HCT116 (cell line): ENCODE data around the gene KRT15. TPM values are rescaled to one million over a fixed set of nuclear protein-coding genes. Genes with fewer than 3 reads are reported as not detected.

ENCODE experiments used
- ATAC-seq: fragments of 200-7000 bp; cut with Tn5 transposase; 2 replicates; pipeline ENCODE4 v1.9.1; 2020; ENCODE audit warnings: mild to moderate bottlenecking, moderate library complexity
- BruUV-seq: library from RNA; stranded (reverse); fragments of 400-500 nt; replicated peaks from 2 replicates; lab custom pipeline; 2021; lab: Mats Ljungman, UMichigan
- CTCF ChIA-PET: fragments of 300-600 bp; sonication (Branson Sonifier 250); formaldehyde crosslinking; loops from one replicate; lab custom pipeline; 2021; ENCODE audit warnings: antibody characterized with exemption; lab: Charles Lee
- POLR2A ChIA-PET: fragments of 300-600, 350-600 bp; sonication (Branson Sonifier 250); formaldehyde crosslinking; loops from one replicate; lab custom pipeline; 2021; ENCODE audit warnings: antibody characterized with exemption; lab: Charles Lee
- RAD21 ChIA-PET, 2 experiments: fragments of 300-600 bp; sonication (Branson Sonifier 250); formaldehyde crosslinking; loops; one replicate each; lab custom pipeline; 2023; ENCODE audit warnings: low total read pairs in 2 of 2; ENCODE audit not compliant: uncharacterized antibody in 2 of 2, unreplicated experiment in 2 of 2, low non-redundant PET in 1 of 2; lab: Charles Lee
- DNase-seq: peaks from one replicate; pipeline ENCODE4 v3.0.0-alpha.2; 2010; ENCODE audit warnings: low read depth, low spot score
- H2AFZ ChIP-seq: fragments of 200-600 bp; shearing (Covaris generic), sonication (generic); 2 replicates; pipeline ENCODE4 v1.6.1; 2017; ENCODE audit warnings: low read depth, mixed run types, mixed read lengths, antibody characterized with exemption, low read length; ENCODE audit not compliant: poor library complexity, severe bottlenecking
- H3K27ac ChIP-seq: 2 replicates; pipeline ENCODE4 v1.5.1; 2012; ENCODE audit warnings: low read depth, low read length
- H3K27me3 ChIP-seq: fragments of 200-600 bp; sonication (generic); 2 replicates; pipeline ENCODE4 v1.6.1; 2016; ENCODE audit warnings: mixed run types, low read length, mixed read lengths; ENCODE audit not compliant: insufficient read depth
- H3K36me3 ChIP-seq, 2 experiments: fragments of 200-500 bp in 1 of 2; fragments of 200-600 bp in 1 of 2; sonication (Bioruptor generic) in 1 of 2; sonication (generic) in 1 of 2; 2 replicates each; pipeline versions ENCODE4 v1.5.1 to v1.6.1; 2014 to 2016; ENCODE audit warnings: low read length in 2 of 2, inconsistent platforms in 1 of 2, mixed read lengths in 1 of 2, mixed run types in 1 of 2; ENCODE audit not compliant: insufficient read depth in 2 of 2, control insufficient read depth in 1 of 2
- H3K4me1 ChIP-seq, 2 experiments: fragments of 200-600 bp in 1 of 2; sonication (generic) in 1 of 2; 2 replicates each; pipeline versions ENCODE4 v1.5.1 to v1.6.1; 2012 to 2017; ENCODE audit warnings: low read length in 2 of 2, inconsistent platforms in 1 of 2, mild to moderate bottlenecking in 1 of 2, mixed read lengths in 1 of 2, mixed run types in 1 of 2, moderate library complexity in 1 of 2; ENCODE audit not compliant: insufficient read depth in 2 of 2, control insufficient read depth in 1 of 2
- H3K4me2 ChIP-seq: fragments of 200-600 bp; sonication (generic); 2 replicates; pipeline ENCODE4 v1.6.1; 2017; ENCODE audit warnings: mixed run types, low read length, mixed read lengths
- H3K4me3 ChIP-seq, 2 experiments: fragments of 200-600 bp in 1 of 2; sonication (generic) in 1 of 2; replicated peaks in 1 of 2; 2 replicates each; pipeline ENCODE4 v1.5.1; 2011 to 2016; ENCODE audit warnings: low read length in 2 of 2, control low read depth in 1 of 2, low read depth in 1 of 2, mild to moderate bottlenecking in 1 of 2, mixed read lengths in 1 of 2, mixed run types in 1 of 2
- H3K79me2 ChIP-seq: fragments of 200-600 bp; sonication (generic); 2 replicates; pipeline ENCODE4 v1.6.1; 2017; ENCODE audit warnings: mild to moderate bottlenecking, mixed run types, low read length, moderate library complexity, mixed read lengths; ENCODE audit not compliant: insufficient read depth
- H3K9ac ChIP-seq: fragments of 200-600 bp; sonication (generic); 2 replicates; pipeline ENCODE4 v1.6.1; 2016; ENCODE audit warnings: low read length, mixed read lengths
- H3K9me2 ChIP-seq: fragments of 200-600 bp; sonication (generic), shearing (Covaris generic); 2 replicates; pipeline ENCODE4 v1.6.1; 2017; ENCODE audit warnings: mixed run types, mild to moderate bottlenecking, moderate library complexity; ENCODE audit not compliant: insufficient read depth
- H3K9me3 ChIP-seq, 2 experiments: fragments of 200-500 bp in 1 of 2; fragments of 200-600 bp in 1 of 2; sonication (Bioruptor generic) in 1 of 2; sonication (generic) in 1 of 2; 2 replicates each; pipeline ENCODE4 v1.6.1; 2014 to 2017; ENCODE audit warnings: low read length in 2 of 2, mixed read lengths in 2 of 2, inconsistent platforms in 1 of 2, low read depth in 1 of 2, mild to moderate bottlenecking in 1 of 2, mixed run types in 1 of 2, moderate library complexity in 1 of 2; ENCODE audit not compliant: control insufficient read depth in 1 of 2, insufficient read depth in 1 of 2
- H4K20me1 ChIP-seq: fragments of 200-600 bp; sonication (generic), shearing (Covaris generic); 2 replicates; pipeline ENCODE4 v1.6.1; 2017; ENCODE audit warnings: mixed run types, mild to moderate bottlenecking, moderate library complexity; ENCODE audit not compliant: insufficient read depth
- CBX3 ChIP-seq: IDR thresholded peaks from 2 replicates; pipeline ENCODE4 v1.6.1; 2012; ENCODE audit warnings: low read depth
- CEBPB ChIP-seq: IDR thresholded peaks from 2 replicates; pipeline ENCODE4 v1.6.1; 2012; ENCODE audit warnings: low read depth
- CTCF ChIP-seq, 3 experiments: fragments of 200-600 bp in 1 of 3; sonication (generic) in 1 of 3; IDR thresholded peaks in 2 of 3; conservative IDR thresholded peaks in 1 of 3; 2 replicates each; pipeline ENCODE4 v1.5.1; 2012 to 2017; ENCODE audit warnings: low read depth in 2 of 3, low read length in 2 of 3, antibody characterized with exemption in 1 of 3, borderline replicate concordance in 1 of 3, control low read depth in 1 of 3, mild to moderate bottlenecking in 1 of 3, mixed read lengths in 1 of 3, mixed run types in 1 of 3, moderate library complexity in 1 of 3; ENCODE audit not compliant: insufficient read depth in 1 of 3
- ELF1 ChIP-seq: IDR thresholded peaks from 2 replicates; pipeline ENCODE4 v1.6.1; 2012; ENCODE audit warnings: low read depth, borderline replicate concordance
- EZH2phosphoT487 ChIP-seq: fragments of 200-600 bp; IDR thresholded peaks from 2 replicates; pipeline ENCODE4 v1.6.1; 2018; ENCODE audit warnings: antibody characterized with exemption, borderline replicate concordance
- FOSL1 ChIP-seq: IDR thresholded peaks from 2 replicates; pipeline ENCODE4 v1.6.1; 2012; ENCODE audit warnings: low read depth
- MAX ChIP-seq: IDR thresholded peaks from 2 replicates; pipeline ENCODE4 v1.6.1; 2012
- POLR2A ChIP-seq: IDR thresholded peaks from 2 replicates; pipeline ENCODE4 v1.7.0; 2011; ENCODE audit warnings: borderline replicate concordance; ENCODE audit not compliant: insufficient read depth, insufficient read length; ENCODE audit errors: extremely low read depth
- POLR2AphosphoS5 ChIP-seq: IDR thresholded peaks from 2 replicates; pipeline ENCODE4 v1.6.1; 2011; ENCODE audit warnings: mild to moderate bottlenecking, low read depth, low read length, moderate library complexity
- RAD21 ChIP-seq: IDR thresholded peaks from 2 replicates; pipeline ENCODE4 v1.6.1; 2012; ENCODE audit warnings: low read depth, mild to moderate bottlenecking
- SP1 ChIP-seq: IDR thresholded peaks from 2 replicates; pipeline ENCODE4 v1.6.1; 2012; ENCODE audit warnings: low read depth
- SRF ChIP-seq: IDR thresholded peaks from 2 replicates; pipeline ENCODE4 v1.6.1; 2012; ENCODE audit warnings: low read depth
- TCF7L2 ChIP-seq: IDR thresholded peaks from 2 replicates; pipeline ENCODE4 v1.7.0; 2011; ENCODE audit warnings: borderline replicate concordance, inconsistent platforms; ENCODE audit not compliant: insufficient read depth, insufficient read length; ENCODE audit errors: extremely low read depth
- ZBTB33 ChIP-seq: IDR thresholded peaks from 2 replicates; pipeline ENCODE4 v1.6.1; 2011; ENCODE audit warnings: mild to moderate bottlenecking, low read length, moderate library complexity; ENCODE audit not compliant: insufficient replicate concordance; ENCODE audit errors: extremely low read depth
- ZFX ChIP-seq: fragments of 450-650 bp; IDR thresholded peaks from 2 replicates; pipeline ENCODE4 v1.6.1; 2017
- intact Hi-C: fragments of 100-400 bp; cut with micrococcal nuclease; formaldehyde crosslinking; loops from 2 replicates; pipeline ENCODE4 v1.10.0; 2022
- total RNA-seq: library from RNA; stranded (reverse); gene quantifications from one replicate; pipeline ENCODE4 v1.2.1, GENCODE V29; 2021; ENCODE audit not compliant: unreplicated experiment

The KRT15 gene
- total RNA-seq, 1 experiment from 2014 or later, result 37.1 TPM

- TF ChIP-seq ZBTB33 (no peak), SRF (no peak), POLR2AphosphoS5 (no peak), ELF1 (no peak), POLR2A (no peak)
Observed at GRCh38 chr17:41489531-41489930, 29.2 kb downstream of the KRT15 start, which contains the start of gene KRT36 (continued).

GRCh38 chr17:41486809-41487530, 31.7 kb downstream of the KRT15 start:
- no peaks in the 10 kb centered on the region for H3K9me3 ChIP-seq
- intact Hi-C loops, result no loop called here
- H3K79me2 ChIP-seq, result no peaks in the 10 kb centered on the region
- H3K27ac ChIP-seq, result no peak overlapping the region
- no peaks in the 10 kb centered on the region for H4K20me1 ChIP-seq
- no peaks in the 10 kb centered on the region for H3K36me3 ChIP-seq
- H3K9ac ChIP-seq, result no peak overlapping the region
- no peak overlapping the region for H2AFZ ChIP-seq
- CTCF ChIA-PET, result interaction anchor here (0.9 to 1.3 kb wide), 2 partner anchors 62 to 176 kb away, joined by 4 to 8 read pairs; no protein-coding TSS in a partner anchor
- no peak overlapping the region for H3K4me3 ChIP-seq
- no peaks in the 10 kb centered on the region for H3K9me2 ChIP-seq
- RAD21 ChIA-PET, result interaction anchor here in 1 of 2 experiments (0.6 kb wide), 1 partner anchor 580 kb away, joined by 4 read pairs; no protein-coding TSS in a partner anchor
- TF ChIP-seq CEBPB, result no peak
- no peak for TF ChIP-seq SP1
- no peak for TF ChIP-seq POLR2AphosphoS5
- TF ChIP-seq ZFX, result no peak
- no peak for TF ChIP-seq MAX
- TF ChIP-seq FOSL1, result no peak
- TF ChIP-seq CTCF (IDR thresholded peaks at IDR 0.05 in 2 of 3, conservative IDR thresholded peaks at IDR 0.05 in 1 of 3; ENCODE audit: borderline replicate concordance in 1 of 3, insufficient read depth in 1 of 3, low read depth in 2 of 3, low read length in 2 of 3), result peak in 2 of 3 experiments; percentile 46 to 57; a peak in 4 of 6 replicates
- TF ChIP-seq TCF7L2, result no peak
- TF ChIP-seq RAD21, result 0 out of 2 replicates have a peak, but pooled peaks have one; percentile 9
- no peak for TF ChIP-seq POLR2A
- TF ChIP-seq CBX3, result no peak
- no peak for TF ChIP-seq EZH2phosphoT487
- TF ChIP-seq, all 23 proteins: peak for 2
- no TSS peak for BruUV-seq
- Histone ChIP-seq H3K4me1 (peaks cover 0 to 4% of the 10 kb centered on the region in 2 experiments; a peak in 2 of 4 replicates), H3K27me3 (no peaks in the 10 kb centered on the region), H3K4me2 (no peak overlapping the region)
- ATAC-seq (peak; percentile 73), DNase-seq (no peak)
- POLR2A ChIA-PET, result no interaction called here
